ENCODE results near the gene APP. TPM values are rescaled to one million over a fixed set of nuclear protein-coding genes. Genes with fewer than 3 reads are reported as not detected.

APP gene
- total RNA-seq, 2 experiments from 2014 or later = 0.55 TPM; not detected in 1

DNA sequence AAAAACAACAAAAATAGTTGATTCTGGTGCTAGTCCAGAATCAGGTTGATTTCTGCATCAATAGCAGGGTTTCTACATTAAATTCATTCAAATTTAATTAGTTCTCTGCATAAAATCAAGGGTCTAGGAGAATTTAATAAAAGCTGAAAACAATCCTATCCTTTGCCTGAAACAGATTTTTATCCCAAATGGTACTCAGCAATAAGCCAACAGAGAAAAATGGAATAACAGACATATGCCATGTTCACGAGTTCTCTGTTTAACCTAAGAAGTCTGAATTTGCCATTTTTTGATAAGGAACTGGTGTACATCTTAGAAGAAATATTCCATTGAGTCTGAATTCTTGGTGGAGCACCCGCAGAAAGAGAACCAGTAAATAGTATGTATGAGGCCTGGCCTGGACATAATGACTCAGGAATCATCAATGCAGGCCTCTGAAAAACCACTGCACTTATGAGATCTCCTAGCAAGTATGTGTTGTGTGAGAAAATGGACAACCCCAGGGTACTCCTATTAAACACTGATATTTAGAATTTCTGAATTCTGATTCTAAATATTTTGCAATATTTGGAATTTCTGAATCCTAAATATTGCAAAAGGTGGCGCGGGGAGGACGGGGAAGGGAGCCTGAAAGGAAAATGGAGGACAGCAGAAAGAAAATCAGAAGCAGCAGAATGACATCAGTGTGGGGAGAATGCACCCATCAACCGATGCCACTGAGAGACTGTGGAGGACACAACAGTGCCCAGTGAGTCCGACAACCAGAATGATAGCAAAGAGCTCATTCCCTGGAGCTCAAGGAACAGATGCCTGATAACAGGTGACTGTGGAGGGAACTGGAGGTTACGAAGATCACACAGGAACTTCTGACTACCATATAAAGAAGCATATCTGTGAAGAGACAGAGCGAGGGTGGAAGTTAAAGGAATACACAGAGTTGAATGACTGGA, 97.6 kb downstream of the APP start:
- intact Hi-C loops (cut with micrococcal nuclease; ENCODE audit: unreplicated experiment) = no loop called here
- POLR2A ChIA-PET = interaction anchor here (0.6 to 1.8 kb wide), 5 partner anchors 11 to 105 kb away, joined by 3 to 9 read pairs (median 3); no protein-coding TSS in a partner anchor
- CTCF ChIA-PET (ENCODE audit: unreplicated experiment) = interaction anchor here (1.3 to 1.6 kb wide), 2 partner anchors 10 to 64 kb away, joined by 3 read pairs; no protein-coding TSS in a partner anchor
- no peaks in the 10 kb centered on the region for H4K20me1 ChIP-seq (ENCODE audit: insufficient read depth, low read length)
- no peak overlapping the region for H3K4me3 ChIP-seq (ENCODE audit: low read depth, low read length, poor library complexity, severe bottlenecking)
- no peak overlapping the region for H3K4me2 ChIP-seq (ENCODE audit: low read length)
- DNase-seq (ENCODE audit: low spot score) = no peak
- peak overlapping the region; percentile 30; the same call in 1 of the 2 replicates for H2AFZ ChIP-seq (ENCODE audit: low read length)
- H3K79me2 ChIP-seq (ENCODE audit: insufficient read depth, low read depth, low read length) = no peaks in the 10 kb centered on the region
- peaks cover 18% of the 10 kb centered on the region for H3K4me1 ChIP-seq (ENCODE audit: insufficient read depth, low read length, poor library complexity, severe bottlenecking)
- H3K9me2 ChIP-seq (ENCODE audit: insufficient read depth, low read length) = no peaks in the 10 kb centered on the region
- BruUV-seq (replicated peaks) = no TSS peak
- no peak for TF ChIP-seq EZH2phosphoT487 (IDR thresholded peaks at IDR 0.05; ENCODE audit: borderline replicate concordance, low read depth, low read length)
- TF ChIP-seq, protein P1, sequence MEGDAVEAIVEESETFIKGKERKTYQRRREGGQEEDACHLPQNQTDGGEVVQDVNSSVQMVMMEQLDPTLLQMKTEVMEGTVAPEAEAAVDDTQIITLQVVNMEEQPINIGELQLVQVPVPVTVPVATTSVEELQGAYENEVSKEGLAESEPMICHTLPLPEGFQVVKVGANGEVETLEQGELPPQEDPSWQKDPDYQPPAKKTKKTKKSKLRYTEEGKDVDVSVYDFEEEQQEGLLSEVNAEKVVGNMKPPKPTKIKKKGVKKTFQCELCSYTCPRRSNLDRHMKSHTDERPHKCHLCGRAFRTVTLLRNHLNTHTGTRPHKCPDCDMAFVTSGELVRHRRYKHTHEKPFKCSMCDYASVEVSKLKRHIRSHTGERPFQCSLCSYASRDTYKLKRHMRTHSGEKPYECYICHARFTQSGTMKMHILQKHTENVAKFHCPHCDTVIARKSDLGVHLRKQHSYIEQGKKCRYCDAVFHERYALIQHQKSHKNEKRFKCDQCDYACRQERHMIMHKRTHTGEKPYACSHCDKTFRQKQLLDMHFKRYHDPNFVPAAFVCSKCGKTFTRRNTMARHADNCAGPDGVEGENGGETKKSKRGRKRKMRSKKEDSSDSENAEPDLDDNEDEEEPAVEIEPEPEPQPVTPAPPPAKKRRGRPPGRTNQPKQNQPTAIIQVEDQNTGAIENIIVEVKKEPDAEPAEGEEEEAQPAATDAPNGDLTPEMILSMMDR (conservative IDR thresholded peaks at IDR 0.05; ENCODE audit: low read length) = no peak
- H3K36me3 ChIP-seq (ENCODE audit: insufficient read depth, low read length) = no peaks in the 10 kb centered on the region
- no peaks in the 10 kb centered on the region for H3K9me3 ChIP-seq (ENCODE audit: low read length)
- no peak overlapping the region for H3K27ac ChIP-seq (ENCODE audit: low read depth, low read length, poor library complexity, severe bottlenecking)

DNA sequence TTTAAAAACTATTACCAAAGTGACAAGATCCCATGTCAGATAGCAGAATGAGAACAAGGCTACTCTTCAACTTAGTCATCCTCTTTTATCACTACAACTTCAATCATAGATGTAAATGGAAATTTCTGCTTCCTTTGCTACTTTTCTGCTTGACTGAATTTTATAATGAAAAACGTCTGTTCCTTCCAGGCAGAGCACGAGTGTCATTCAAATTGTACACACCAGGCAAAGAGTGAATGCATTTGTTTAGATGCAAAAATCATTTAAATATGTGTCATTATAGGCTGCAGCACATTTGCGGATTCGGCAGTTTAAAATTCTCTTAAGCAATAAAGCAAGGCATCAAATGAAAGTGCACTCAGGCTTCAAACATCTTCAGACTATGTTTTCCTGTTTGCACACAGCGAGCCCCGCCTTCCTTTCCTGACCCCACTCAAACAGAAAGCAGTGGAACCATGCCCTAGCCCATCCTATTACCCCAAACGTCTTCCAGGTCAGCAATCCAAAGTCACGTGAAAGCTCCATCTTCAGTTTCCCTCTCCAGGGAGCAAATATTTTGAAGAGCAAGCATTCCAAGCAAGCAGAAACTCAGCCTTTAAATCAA, 99.6 kb downstream of the APP start:
- ChIA-PET CTCF (ENCODE audit: unreplicated experiment) (interaction anchor here (1.6 kb wide), 1 partner anchor 62 kb away, joined by 3 read pairs; no protein-coding TSS in a partner anchor), POLR2A (interaction anchor here (1.1 to 1.8 kb wide), 3 partner anchors 9 to 34 kb away, joined by 5 to 10 read pairs (median 9); no protein-coding TSS in a partner anchor)
- no TSS peak for BruUV-seq (replicated peaks)
- Histone ChIP-seq H4K20me1 (ENCODE audit: insufficient read depth, low read length) (no peaks in the 10 kb centered on the region), H3K27ac (ENCODE audit: low read depth, low read length, poor library complexity, severe bottlenecking) (no peak overlapping the region), H3K9me3 (ENCODE audit: low read length) (no peaks in the 10 kb centered on the region), H3K4me2 (ENCODE audit: low read length) (peak overlapping the region; percentile 58), H2AFZ (ENCODE audit: low read length) (peak overlapping the region; percentile 88), H3K36me3 (ENCODE audit: insufficient read depth, low read length) (no peaks in the 10 kb centered on the region), H3K4me1 (ENCODE audit: insufficient read depth, low read length, poor library complexity, severe bottlenecking) (peaks cover 18% of the 10 kb centered on the region), H3K4me3 (ENCODE audit: low read depth, low read length, poor library complexity, severe bottlenecking) (peak overlapping the region; percentile 21), H3K9me2 (ENCODE audit: insufficient read depth, low read length) (no peaks in the 10 kb centered on the region), H3K79me2 (ENCODE audit: insufficient read depth, low read depth, low read length) (no peaks in the 10 kb centered on the region)
- TF ChIP-seq, protein P1 (conservative IDR thresholded peaks at IDR 0.05; ENCODE audit: low read length) = no peak
- TF ChIP-seq EZH2phosphoT487 (IDR thresholded peaks at IDR 0.05; ENCODE audit: borderline replicate concordance, low read depth, low read length) = no peak
- peak; percentile 38 for DNase-seq (ENCODE audit: low spot score)
- intact Hi-C loops (cut with micrococcal nuclease; ENCODE audit: unreplicated experiment) = no loop called here
